NCI-H69 (cell line): ENCODE results near the gene LTC4S.
A peak's percentile ranks its signal among the peaks of the same experiment; 100 is the strongest.
"Not testable (repeated sequence)": the region's sequence is repeated elsewhere in the genome, so short reads cannot be mapped to it uniquely, and the experiment has no call there.

Source experiments
- DNase-seq: peaks from one replicate; lab custom pipeline; 2025; lab: John Stamatoyannopoulos, UW

Gene LTC4S

DNA sequence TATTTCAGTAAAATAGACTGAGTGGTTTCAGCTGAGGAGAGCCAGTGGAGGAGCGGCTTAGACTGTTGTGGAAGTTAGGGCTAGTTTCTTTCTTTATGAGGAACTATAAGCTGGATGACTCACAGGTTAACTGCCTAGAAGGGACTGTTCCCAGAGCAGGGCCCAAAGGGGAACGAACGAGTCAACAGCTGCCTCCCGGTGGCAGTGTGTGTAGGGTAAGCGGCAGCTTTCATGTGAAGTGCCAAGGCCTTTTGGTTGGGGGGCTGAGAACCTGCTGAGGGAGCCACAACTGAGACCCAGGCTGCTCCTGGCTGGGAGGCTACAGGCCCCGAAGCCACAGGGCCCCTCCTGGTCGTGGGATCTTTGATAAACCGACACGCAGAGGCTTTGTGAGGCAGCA, 33.9 kb downstream of the LTC4S start:
- no peak for DNase-seq

DNA sequence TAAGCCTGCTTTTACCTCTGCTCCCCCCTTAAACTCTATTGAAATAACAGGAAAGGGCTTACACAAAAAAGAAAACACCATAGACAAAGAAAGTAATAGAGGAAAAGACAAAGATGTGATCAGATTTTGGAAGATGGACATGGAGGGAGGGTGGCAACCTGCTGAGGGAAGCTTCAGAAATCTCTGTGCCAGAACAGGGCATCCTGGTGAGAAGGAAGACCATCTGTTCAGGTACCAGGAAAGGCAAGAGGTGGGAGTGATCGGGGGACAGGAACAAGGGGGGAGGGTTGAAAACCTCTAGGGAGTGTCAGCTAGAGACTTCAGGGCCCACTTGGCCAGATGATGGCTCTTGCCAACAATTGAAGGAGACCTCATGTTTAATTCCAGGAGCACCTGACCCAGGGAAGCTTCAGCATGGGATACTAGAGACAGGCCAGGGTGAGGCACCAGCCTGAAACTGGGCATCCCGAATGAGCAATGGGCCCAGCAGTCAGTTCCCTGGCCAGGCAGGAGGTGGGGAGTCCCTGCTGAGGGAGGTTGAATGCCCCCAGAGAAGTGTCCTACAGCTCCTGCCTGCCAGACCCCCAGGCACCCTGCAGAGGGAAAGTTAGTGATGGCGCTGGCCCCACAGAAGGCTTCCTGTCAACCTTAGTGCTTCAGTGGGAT, 35.1 kb downstream of the LTC4S start:
- DNase-seq, result peak; percentile 44

DNA sequence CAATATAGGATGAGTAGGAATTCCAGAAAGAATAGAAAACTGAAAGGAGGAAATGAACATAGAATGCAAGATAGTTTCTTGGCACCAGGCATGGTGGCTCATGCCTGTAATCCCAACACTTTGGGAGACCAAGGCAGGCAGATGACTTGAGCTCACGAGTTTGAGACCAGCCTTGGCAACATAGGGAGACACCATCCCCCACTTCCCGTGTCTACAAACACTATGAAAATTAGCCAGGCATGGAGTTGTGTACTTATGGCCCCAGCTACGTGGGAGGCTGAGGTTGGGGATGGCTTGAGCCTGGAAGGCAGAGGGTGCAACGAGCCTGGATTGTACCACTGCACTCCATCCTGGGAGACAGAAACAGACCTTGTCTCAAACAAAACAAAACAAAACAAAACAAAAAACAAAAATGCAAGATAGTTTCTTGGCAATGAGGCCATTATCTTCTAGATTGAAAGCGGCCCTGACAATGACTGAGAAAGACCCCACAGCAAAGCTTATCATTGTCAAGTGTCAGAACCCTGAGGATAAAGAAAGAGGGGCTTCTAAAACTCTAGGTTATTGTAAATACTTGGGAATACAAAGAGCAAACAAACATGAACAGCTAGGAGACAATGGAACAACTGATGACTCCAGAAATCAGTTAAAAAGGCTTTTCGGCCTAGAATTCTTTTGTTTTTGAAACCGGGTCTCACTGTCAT, 36.1 kb downstream of the LTC4S start:
- no peak for DNase-seq

DNA sequence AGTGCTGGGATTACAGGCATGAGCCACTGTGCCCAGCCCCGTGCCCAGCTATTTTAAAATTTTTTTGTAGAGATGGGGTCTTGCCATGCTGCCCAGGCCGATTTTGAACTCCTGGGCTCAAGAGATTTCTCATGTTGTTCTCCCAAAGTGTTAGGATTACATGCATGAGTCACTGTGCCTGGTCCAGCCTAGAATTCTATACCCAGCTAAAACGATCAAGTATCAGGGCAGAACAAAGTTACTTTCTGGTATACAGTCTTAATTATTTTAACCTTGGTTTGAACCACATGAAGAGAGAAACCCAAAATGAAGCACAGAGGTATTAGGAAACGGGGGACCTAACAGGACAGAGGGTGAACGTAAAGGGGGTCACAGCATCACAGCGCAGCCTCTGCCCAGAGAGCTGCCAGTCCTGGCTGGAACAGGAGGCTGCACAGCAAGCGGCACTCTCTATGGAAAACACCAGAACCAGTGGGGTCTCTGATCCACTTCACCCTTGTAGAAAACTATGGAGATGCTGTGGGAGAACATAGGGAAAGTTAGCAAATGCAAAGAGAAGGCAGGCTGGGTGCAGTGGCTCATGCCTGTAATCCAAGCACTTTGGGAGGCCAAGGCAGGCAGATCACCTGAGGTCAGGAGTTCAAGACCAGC, 37.2 kb downstream of the LTC4S start:
- DNase-seq, result no peak

DNA sequence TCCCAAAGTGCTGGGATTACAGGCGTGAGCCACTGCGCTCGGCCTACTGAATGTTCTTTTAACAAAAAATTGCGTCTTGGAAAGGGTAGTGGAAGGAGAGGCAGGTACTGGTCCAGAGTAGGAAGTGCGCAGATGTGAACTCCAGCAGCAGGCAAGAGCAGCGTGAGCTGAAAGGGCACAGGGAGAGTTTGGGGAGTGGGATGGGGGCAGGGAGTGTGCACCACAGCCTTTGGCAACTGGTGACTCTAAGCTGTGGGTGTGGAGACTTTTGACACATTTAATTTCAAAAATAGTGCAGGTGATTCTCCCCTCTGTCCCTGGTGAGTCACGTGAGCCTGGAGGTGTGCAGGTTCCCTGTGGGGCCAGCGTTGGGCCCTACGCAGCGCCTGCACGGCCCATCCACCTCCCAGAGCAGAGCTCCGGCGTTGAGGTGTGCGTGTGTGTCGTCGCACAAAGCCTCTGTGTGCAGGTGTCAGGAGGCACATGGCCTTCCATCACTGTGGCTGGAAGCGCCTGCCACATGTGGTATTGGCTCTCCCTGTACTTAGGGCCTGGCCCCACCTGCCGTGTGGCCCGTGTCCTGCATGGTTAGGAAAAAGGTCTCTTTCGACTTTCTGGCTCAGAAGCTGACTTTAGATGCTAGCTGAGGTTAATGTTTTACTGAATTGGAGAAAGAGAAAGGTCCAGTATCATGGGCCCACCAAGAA, 38.4 kb downstream of the LTC4S start:
- DNase-seq, result no peak

DNA sequence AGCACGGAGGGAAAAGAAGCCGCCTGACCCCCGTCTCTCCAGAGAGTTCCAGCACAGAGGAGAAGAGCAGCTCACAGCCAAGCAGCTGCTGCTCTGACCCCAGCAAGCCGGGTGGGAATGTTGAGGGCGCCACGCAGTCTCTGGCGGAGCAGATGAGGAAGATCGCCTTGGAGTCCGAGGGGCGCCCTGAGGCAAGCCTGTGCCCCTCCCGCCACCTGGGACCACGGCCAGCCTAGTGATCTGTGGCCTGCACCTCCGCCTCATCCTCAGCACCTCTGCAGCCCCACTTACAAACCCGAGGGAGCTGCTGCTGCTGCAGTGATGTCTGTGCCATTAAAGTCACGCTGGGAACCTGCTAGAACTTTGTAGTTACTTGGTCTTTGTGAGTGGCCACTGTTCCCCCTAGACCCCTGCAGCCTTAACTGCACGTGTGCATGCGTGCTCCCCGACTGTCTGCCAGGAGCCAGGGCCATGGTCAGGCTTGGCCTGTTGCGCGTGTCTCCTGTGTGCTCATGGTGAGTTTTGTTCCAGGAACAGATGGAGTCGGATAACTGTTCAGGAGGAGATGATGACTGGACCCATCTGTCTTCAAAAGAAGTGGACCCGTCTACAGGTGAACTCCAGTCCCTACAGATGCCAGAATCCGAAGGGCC, 39.4 kb downstream of the LTC4S start:
- no peak for DNase-seq

DNA sequence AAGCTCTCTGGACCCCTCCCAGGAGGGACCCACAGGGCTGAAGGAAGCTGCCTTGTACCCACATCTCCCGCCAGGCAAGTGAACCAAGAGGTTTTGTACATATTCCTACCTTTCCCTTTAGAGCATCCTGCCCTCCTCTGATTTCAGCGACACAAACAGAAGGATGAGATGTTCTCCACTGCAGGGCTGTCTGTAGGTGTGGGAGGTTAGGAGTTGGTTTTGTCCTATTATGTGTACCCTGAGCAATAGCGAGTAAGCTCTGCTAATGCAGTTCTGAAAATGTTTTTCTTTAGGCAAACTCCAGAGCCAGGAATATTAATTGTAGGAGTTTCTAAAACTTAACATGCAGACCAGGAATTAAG, 39.9 kb downstream of the LTC4S start:
- no peak for DNase-seq

DNA sequence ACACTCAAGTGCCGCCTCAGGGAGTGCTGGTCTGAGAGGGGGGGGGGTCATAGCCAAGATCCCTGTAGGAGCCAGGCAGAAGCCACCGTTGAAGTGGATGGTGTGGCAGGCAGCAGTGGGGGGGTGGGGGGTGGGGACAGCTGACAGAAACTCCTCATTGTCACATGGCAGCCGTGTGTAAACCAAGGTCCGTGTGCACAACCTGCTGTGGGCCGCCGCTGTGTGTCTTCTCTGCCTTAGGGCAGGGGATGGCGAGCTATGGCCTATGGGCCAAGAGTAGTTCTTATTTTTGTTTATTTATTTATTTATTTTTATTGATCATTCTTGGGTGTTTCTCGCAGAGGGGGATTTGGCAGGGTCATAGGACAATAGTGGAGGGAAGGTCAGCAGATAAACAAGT, 40.3 kb downstream of the LTC4S start:
- no peak for DNase-seq

DNA sequence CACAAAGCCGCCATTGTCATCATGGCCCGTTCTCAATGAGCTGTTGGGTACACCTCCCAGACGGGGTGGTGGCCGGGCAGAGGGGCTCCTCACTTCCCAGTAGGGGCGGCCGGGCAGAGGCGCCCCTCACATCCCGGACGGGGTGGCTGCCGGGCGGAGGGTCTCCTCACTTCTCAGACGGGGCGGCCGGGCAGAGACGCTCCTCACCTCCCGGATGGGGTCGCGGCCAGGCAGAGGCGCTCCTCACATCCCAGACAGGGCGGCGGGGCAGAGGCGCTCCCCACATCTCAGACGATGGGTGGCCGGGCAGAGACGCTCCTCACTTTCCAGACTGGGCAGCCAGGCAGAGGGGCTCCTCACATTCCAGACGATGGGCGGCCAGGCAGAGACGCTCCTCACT, 41.1 kb downstream of the LTC4S start:
- DNase-seq, result not testable (repeated sequence)

DNA sequence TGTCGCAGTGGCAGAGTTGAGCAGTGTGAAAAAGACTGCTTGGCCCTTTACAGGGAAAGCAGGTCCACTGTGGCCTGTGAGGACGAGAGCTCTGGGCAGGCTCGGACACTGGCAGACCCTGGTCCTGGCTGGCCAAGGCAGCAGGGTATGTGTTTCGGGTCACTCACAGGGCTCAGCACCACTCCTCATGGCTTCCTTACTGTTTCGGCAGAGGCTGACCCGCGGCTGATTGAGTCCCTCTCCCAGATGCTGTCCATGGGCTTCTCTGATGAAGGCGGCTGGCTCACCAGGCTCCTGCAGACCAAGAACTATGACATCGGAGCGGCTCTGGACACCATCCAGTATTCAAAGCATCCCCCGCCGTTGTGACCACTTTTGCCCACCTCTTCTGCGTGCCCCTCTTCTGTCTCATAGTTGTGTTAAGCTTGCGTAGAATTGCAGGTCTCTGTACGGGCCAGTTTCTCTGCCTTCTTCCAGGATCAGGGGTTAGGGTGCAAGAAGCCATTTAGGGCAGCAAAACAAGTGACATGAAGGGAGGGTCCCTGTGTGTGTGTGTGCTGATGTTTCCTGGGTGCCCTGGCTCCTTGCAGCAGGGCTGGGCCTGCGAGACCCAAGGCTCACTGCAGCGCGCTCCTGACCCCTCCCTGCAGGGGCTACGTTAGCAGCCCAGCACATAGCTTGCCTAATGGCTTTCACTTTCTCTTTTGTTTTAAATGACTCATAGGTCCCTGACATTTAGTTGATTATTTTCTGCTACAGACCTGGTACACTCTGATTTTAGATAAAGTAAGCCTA, 42.6 kb downstream of the LTC4S start:
- DNase-seq, result peak; percentile 31

DNA sequence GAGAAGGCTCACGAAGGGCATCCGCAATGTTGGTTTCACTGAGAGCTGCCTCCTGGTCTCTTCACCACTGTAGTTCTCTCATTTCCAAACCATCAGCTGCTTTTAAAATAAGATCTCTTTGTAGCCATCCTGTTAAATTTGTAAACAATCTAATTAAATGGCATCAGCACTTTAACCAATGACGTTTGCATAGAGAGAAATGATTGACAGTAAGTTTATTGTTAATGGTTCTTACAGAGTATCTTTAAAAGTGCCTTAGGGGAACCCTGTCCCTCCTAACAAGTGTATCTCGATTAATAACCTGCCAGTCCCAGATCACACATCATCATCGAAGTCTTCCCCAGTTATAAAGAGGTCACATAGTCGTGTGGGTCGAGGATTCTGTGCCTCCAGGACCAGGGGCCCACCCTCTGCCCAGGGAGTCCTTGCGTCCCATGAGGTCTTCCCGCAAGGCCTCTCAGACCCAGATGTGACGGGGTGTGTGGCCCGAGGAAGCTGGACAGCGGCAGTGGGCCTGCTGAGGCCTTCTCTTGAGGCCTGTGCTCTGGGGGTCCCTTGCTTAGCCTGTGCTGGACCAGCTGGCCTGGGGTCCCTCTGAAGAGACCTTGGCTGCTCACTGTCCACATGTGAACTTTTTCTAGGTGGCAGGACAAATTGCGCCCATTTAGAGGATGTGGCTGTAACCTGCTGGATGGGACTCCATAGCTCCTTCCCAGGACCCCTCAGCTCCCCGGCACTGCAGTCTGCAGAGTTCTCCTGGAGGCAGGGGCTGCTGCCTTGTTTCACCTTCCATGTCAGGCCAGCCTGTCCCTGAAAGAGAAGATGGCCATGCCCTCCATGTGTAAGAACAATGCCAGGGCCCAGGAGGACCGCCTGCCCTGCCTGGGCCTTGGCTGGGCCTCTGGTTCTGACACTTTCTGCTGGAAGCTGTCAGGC, 43.6 kb downstream of the LTC4S start:
- DNase-seq, result no peak

DNA sequence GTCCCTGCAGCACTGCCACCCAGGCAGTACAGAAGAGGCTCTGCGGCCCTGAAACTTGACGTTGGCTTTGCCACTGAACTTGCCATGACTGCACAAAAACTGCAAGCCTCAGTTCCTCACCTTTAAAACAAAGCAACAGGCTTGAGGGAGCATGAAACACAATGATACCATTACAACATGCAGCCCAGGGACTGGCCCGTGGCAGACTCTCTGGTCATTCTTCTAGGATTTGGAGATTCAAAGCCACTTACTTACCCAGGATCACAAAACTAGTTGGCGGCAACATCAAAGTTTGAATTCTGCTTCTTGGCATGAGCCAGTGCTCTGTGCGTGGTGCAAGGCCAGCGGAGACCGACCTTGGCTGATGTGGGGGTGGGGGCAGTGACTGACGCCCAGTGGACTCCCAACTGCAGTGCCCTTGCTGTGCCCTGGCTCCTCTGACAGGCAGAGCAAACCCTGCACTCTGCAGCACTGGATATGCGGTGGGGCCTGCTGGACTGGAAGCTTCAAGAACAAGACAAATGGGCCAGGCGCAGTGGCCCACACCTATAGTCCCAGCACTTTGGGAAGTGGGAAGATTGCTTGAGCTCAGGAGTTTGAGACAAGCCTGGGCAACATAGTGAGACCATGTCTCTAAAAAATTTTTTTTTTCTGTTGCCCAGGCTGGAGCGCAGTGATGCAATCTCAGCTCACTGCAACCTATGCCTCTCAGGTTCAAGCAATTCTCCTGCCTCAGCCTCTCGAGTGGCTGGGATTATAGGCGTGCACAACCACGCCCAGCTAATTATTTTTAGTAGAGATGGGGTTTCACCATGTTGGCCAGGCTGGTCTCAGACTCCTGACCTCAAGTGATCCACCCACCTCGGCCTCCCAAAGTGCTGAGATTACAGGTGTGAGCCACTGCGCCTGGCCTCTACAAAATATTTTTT, 45.8 kb downstream of the LTC4S start:
- no peak for DNase-seq

DNA sequence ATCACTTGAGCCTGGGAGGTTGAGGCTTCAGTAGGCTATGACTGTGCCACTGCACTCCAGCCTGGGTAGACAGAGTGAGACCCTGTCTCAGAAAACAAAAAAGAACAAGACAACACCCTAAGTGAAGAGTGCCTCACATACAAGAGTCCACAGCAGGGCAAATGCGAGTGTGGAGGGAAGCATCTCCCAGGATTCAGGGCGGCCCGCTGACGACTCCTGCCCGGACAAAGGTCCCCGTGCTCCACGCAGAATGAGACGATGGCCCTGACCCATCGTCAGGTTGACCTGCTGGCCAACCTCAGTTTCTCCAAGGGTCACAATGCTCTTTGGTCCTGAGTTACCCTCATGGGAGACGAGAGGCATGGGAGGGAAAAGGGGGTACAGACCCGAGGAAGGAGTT, 46.5 kb downstream of the LTC4S start:
- DNase-seq, result no peak

DNA sequence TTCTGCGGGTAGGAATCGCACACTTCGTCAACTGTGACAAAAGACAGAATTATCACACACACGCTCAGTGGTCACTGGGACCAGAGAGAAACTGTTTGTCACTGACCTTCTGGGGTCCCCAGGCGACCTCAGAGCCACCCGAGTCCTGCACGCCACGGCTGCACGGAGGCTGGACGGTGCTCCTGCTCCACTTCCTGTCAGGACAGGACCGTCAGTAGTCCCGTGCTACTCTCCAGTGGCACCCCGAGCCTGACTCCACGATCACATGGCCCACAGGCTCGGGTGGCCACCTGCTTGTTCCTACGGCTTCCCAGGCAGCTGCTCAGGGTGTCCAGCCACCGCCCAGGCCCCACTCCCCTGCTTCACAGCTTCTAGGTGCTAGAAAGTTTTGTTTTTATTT, 47.0 kb downstream of the LTC4S start:
- no peak for DNase-seq

DNA sequence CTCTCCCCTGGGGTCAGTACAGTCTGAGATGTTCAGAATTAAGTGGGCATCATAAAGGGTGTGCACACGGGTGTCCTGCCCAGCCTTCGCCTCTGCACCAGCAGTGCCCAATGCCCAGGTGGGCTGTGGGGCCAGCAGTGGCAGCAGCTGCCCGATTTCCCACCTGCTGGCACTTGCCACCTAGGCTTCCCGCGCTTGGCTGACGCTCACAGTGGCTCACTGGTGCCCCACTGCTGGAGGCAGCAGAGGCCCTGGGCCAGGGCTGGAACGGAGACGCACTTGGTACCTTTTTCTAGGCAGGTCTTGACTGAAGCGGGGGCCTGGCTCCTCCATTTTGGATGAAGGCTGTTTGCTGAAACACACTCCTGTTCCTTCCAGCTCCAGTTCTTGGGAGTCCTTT, 47.8 kb downstream of the LTC4S start:
- DNase-seq, result no peak
